Stimulated activated CD8-positive, alpha-beta memory T cell treated with anti-CD3 and anti-CD28 coated beads, Interleukin-15, amount 100 ng/mL, for 1 hour (primary cell): ENCODE measurements around the gene RPH3AL.
"Not testable (repeated sequence)": the region's sequence is repeated elsewhere in the genome, so short reads cannot be mapped to it uniquely, and the experiment has no call there.

Experiments
- DNase-seq: peaks from one replicate; pipeline ENCODE4 v3.0.0-alpha.2; 2020; ENCODE audit warnings: low read depth

The RPH3AL gene

DNA sequence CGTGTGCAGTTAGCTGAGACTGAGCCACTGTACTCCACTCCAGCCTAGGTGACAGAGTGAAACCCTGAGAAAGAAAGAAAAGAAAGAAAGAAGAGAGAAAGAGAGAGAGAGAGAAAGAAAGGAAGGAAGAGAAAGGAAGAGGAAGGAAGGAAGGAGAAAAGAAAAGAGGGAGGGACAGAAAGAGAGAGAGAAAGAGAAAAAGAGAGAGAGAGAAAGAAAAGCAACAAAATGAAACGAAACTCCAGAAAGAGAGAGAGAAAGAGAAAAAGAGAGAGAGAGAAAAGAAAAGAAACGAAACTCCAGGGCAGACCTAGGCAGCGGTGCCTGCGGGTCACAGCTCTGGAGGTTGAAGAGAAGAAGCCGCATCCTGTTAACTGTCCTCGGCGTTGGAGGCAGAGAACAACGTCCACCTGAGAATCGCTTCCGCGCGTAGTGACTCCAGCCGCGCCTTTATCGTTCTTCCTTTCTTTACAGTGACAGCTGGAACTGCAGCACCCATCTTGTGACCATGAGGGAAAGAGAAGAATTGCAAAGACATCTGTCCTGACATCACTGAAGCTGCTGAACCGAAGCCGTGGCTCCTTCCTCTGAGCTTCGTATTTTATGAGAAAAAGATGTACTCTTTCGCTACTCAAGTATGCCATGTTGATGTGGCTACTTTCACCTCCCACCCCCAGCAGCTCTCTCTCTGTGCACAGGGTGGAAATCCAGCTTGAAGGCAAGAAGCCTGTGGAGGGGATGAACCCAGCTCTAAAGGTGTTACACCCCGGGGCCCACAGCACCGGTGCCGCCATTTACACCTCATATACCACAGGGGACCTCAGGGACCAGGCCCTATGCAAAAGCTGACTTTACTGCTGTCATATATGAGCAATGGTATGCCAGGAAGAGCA lies 114.3 kb downstream of the RPH3AL start:
- DNase-seq, result no peak

DNA sequence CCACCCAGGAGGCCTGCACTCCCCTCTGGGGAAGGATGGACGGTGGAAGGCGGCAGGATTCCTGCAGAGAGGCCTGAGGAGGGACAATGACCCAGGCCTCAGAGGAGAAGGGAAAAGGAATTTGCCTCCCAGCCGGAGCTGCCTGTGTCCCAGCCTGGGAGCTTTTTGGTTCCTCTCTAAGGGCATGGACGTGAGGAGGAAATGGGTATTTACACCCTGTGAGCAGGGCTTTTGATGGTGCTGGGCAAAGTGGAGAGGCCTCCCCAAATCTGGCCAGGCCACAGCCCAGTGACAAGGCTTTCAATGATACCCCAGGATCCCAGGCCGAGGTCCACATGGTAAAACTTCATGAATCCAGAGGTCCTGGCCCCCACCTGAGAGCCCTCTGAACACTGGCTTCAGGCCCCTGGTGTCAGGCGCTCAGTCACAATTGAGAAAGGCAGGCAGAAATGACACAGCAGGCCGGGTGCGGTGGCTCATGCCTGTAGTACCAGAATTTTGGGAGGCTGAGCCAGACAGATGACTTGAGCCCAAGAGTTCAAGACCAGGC lies 115.1 kb downstream of the RPH3AL start:
- no peak for DNase-seq

GRCh38 chr17:236641-237405 lies 115.8 kb downstream of the RPH3AL start:
- no peak for DNase-seq

- DNase-seq, result no peak
These were observed 116.6 kb downstream of the RPH3AL start for GRCh38 chr17:235831-236640.

DNA sequence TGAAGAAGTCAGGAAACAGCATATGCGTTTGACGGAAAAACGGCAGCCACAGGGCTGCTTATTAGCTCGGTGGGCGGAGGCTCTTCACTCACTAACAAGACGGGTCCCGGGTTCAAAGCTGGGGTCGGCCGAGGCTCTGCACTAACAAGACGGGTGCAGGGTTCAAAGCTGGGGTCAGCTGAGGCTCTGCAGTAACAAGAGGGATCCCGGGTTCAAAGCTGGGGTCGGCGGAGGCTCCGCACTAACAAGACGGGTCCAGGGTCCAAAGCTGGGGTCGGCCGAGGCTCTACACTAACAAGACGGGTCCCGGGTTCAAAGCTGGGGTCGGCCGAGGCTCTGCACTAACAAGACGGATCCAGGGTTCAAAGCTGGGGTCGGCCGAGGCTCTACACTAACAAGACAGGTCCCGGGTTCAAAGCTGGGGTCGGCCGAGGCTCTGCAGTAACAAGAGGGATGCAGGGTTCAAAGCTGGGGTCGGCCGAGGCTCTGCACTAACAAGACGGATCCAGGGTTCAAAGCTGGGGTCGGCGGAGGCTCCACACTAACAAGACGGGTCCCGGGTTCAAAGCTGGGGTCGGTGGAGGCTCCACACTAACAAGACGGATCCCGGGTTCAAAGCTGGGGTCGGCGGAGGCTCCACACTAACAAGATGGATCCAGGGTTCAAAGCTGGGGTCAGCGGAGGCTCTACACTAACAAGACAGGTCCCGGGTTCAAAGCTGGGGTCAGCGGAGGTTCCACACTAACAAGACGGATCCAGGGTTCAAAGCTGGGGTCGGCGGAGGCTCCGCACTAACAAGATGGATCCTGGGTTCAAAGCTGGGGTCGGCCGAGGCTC lies 117.4 kb downstream of the RPH3AL start:
- DNase-seq, result not testable (repeated sequence)

- DNase-seq, result not testable (repeated sequence)
These were observed 118.2 kb downstream of the RPH3AL start for GRCh38 chr17:234163-234993.

- no peak for DNase-seq
These were observed 119.1 kb downstream of the RPH3AL start for GRCh38 chr17:233473-233941.

DNA sequence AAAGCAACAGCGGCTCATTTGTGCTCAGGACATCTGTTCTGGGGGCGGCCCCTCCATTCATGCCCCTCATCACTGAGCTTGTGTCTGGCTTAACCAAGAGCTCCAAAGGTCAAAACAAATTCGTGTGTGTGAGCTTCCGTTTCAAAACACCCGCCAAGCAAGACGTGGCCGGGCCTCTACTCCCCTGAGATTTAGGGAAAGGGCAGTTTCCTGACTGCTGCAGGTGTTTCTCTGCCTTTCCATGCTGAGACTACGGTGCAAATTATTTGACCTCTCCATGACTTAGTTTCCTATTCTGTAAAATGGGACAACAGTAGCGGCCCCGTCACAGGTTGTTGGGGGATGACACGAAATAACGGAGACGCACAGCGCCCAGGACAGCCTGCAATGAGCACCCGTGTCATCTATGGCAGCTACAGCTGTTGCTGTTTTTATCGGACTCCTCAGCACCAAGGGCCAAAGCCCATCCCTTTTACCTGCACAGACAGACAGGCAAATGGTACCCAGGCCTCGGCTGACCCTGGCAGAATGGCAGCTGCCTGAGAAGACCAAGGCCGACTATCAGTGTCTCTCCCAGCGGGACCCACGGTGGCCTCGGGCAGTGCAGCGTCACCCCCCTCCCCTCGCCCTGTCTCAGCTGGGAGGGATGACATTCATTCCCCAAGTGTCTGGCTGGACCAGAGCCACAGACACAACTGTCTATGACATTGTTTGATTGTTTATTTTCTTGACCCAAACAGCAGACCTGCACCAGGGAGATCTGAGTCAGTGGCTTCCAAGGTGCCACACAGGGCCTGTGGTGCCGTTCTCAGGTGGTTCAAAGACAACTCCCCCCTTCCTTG lies 120.4 kb downstream of the RPH3AL start:
- no peak for DNase-seq

DNA sequence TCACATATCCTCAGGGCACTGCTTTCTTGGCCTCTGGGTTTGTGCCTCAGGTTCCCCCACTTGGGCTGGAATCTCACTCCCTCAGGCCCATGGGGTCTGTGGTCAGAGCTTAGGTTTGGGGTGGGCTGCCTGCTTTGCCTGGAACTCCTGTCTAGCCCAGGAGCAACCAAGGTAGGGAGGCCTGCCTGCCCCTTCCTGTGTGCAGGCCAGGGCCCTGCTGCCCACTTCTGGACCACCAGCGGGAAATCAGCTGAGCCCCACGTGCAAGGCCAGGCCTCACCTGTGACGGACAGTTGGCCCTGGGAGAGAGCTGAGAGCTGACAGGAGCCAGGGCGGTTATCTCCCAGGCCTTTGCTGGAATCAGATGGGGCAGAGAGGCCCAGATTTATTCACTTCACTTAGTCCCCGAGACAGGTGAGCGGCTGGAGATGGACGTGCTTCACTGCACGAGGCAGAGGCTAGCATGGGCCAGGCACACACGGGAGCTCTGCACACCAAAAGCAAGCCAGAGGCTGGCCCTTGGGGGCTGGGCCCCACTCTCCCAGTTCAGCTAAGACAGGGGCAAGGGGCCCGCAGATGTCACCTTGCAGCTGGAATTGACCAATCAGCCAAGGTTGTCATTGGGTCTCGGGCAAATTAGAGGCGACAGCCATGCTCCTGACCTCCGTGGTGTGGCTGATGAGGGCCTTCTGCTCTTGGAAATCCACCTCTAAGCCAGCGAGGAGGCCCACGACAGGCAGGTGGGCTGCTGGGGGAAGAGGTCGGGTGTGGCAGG lies 121.2 kb downstream of the RPH3AL start:
- DNase-seq, result no peak

- DNase-seq, result no peak
These were observed 122.2 kb downstream of the RPH3AL start for GRCh38 chr17:230395-230770.

DNA sequence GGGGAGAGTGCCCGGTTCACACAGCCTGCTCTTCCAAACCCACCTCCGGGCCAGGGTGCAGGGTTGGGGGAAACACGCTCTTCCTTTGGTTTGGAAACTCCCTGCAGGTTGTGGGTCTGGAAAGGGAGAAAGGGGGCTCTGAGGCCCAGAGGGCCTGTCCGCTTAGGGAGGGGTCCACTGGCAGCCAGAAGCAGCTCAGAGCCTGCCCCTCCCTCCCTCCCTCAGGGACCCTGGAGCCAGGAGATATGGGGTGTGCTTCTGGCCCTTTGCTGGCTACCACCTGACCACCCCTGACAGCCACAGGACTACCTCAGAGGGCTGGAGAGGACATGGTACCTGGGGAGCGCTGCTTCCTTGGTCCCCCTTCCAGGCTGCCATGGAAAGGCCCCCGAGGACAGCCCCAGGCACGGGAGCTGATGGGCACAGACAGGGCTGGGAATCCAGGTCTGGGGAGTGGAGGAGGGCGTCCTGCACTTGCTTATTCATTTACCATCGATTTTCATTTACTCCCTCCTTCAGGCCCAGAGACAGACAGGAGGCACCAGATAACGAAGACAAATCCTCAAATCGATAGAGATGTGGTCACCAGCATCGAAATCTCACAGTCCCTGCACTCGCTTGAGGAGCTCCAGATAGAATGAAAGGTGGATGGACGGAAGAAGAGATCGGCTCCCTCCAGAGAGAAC lies 122.8 kb downstream of the RPH3AL start:
- DNase-seq, result no peak

- DNase-seq, result no peak
These were observed 123.5 kb downstream of the RPH3AL start for GRCh38 chr17:228951-229708.

DNA sequence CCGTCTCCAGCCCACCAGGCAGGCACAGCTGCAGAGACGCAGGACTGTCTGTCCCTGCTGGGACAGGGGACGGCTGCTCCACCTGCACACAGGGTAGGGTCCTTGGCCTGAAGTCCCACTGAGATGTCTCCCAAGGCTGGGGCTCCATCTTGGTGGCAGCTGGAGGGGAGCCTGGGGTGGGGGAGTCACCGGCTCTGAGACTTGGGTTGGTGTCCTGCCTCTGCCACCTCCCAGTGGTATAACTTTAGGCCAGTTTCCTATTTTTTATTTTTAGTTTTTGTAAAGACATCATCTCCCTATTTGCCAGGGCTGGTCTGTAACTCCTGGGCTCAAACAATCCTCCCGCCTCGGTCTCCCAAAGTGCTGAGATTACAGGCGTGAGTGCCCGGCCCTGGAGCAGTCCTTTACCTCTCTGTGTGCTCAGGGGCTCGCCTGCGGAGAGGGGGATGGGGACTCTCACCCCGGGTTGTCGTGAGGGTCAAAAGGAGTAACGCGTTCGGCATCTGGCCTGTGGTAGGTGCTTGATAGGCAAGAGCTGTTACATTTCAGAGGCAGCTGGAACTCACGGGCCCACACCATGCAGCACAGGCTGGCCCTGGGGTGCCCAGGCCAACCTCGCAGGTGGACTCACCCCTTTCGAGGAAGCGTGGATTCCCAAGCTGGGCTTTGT lies 124.5 kb downstream of the RPH3AL start:
- no peak for DNase-seq

- no peak for DNase-seq
These were observed 125.3 kb downstream of the RPH3AL start for GRCh38 chr17:227078-227945.
